CD1c-positive myeloid dendritic cell (primary cell): ENCODE data around the gene PCDHB15.
"Not testable (repeated sequence)": the region's sequence is repeated elsewhere in the genome, so short reads cannot be mapped to it uniquely, and the experiment has no call there.

Source experiments
- DNase-seq: peaks from one replicate; pipeline ENCODE4 v3.0.0-alpha.2; 2016; ENCODE audit errors: extremely low spot score

Gene PCDHB15

GRCh38 chr5:141247434-141247833, 2.2 kb downstream of the PCDHB15 start:
- DNase-seq: not testable (repeated sequence)

GRCh38 chr5:141250576-141250975, 5.4 kb downstream of the PCDHB15 start:
- no peak for DNase-seq

GRCh38 chr5:141258464-141258863, 13.3 kb downstream of the PCDHB15 start:
- DNase-seq: no peak

- no peak for DNase-seq
Measured at GRCh38 chr5:141258948-141259347, 13.8 kb downstream of the PCDHB15 start.

GRCh38 chr5:141260458-141261237, 15.5 kb downstream of the PCDHB15 start:
- DNase-seq: no peak

GRCh38 chr5:141261238-141261546, 16.0 kb downstream of the PCDHB15 start:
- no peak for DNase-seq

GRCh38 chr5:141269195-141269594, 24.0 kb downstream of the PCDHB15 start:
- no peak for DNase-seq

GRCh38 chr5:141272906-141273305, 27.7 kb downstream of the PCDHB15 start:
- DNase-seq: no peak

GRCh38 chr5:141298376-141298775, 53.2 kb downstream of the PCDHB15 start:
- no peak for DNase-seq
